SK-N-SH (cell line): ENCODE data around the gene NIPAL4. TPM values are rescaled to one million over a fixed set of nuclear protein-coding genes. Genes with fewer than 3 reads are reported as not detected.
A peak's percentile ranks its signal among the peaks of the same experiment; 100 is the strongest.

Experiments
- CTCF ChIA-PET: fragments of 300-600, 350-600 bp; formaldehyde crosslinking; extraction: SDS; loops from one replicate; lab custom pipeline; 2021; lab: Yijun Ruan, JAX
- POLR2A ChIA-PET: fragments of 350-600 bp; sonication (Branson Sonifier 250); formaldehyde crosslinking; extraction: SDS; loops from one replicate; lab custom pipeline; 2020; ENCODE audit warnings: antibody characterized with exemption, inconsistent platforms; lab: Yijun Ruan, JAX
- DNase-seq: peaks from one replicate; pipeline ENCODE4 v3.0.0; 2012
- H2AFZ ChIP-seq: fragments of 200-600 bp; sonication (generic); 2 replicates; pipeline ENCODE4 v1.8.1; 2016; ENCODE audit warnings: antibody characterized with exemption, mild to moderate bottlenecking, low read depth
- H3F3A ChIP-seq: fragments of 200-600 bp; sonication (generic); replicated peaks from 2 replicates; pipeline ENCODE3; 2016; ENCODE audit warnings: antibody characterized with exemption, mild to moderate bottlenecking; ENCODE audit not compliant: insufficient read depth
- H3K27ac ChIP-seq, 2 experiments: fragments of 200-500 bp in 1 of 2; fragments of 200-600 bp in 1 of 2; sonication (Bioruptor generic) in 1 of 2; sonication (generic), shearing (Covaris generic) in 1 of 2; 2 replicates each; pipeline versions ENCODE4 v1.5.1 to v1.6.1; 2014 to 2016; ENCODE audit warnings: low read depth in 2 of 2, inconsistent platforms in 1 of 2, low read length in 1 of 2, mild to moderate bottlenecking in 1 of 2, mixed read lengths in 1 of 2
- H3K27me3 ChIP-seq: fragments of 200-600 bp; sonication (generic), shearing (Covaris generic); 2 replicates; pipeline ENCODE4 v1.6.1; 2016; ENCODE audit warnings: mixed run types; ENCODE audit not compliant: insufficient read depth
- H3K36me3 ChIP-seq, 2 experiments: fragments of 200-500 bp in 1 of 2; fragments of 200-600 bp in 1 of 2; sonication (Bioruptor generic) in 1 of 2; sonication (generic) in 1 of 2; replicated peaks in 1 of 2; 2 replicates each; pipeline versions ENCODE3 to v1.5.1; 2014 to 2016; ENCODE audit warnings: low read length in 1 of 2, mild to moderate bottlenecking in 1 of 2; ENCODE audit not compliant: insufficient read depth in 2 of 2, control insufficient read depth in 1 of 2
- H3K4me1 ChIP-seq, 2 experiments: fragments of 200-500 bp in 1 of 2; fragments of 200-600 bp in 1 of 2; sonication (Bioruptor generic) in 1 of 2; sonication (generic), shearing (Covaris generic) in 1 of 2; 2 replicates each; pipeline versions ENCODE4 v1.5.1 to v1.6.1; 2014 to 2016; ENCODE audit warnings: low read depth in 1 of 2, low read length in 1 of 2, mixed run types in 1 of 2; ENCODE audit not compliant: insufficient read depth in 2 of 2, control insufficient read depth in 1 of 2
- H3K4me2 ChIP-seq: fragments of 200-600 bp; sonication (generic), shearing (Covaris generic); 2 replicates; pipeline ENCODE4 v1.6.1; 2017; ENCODE audit warnings: mixed run types
- H3K4me3 ChIP-seq, 2 experiments: fragments of 200-500 bp in 1 of 2; fragments of 200-600 bp in 1 of 2; sonication (Bioruptor generic) in 1 of 2; sonication (generic), shearing (Covaris generic) in 1 of 2; 2 replicates each; pipeline versions ENCODE4 v1.5.1 to v1.8.1; 2014 to 2016; ENCODE audit warnings: low read depth in 2 of 2, inconsistent platforms in 1 of 2, low read length in 1 of 2, mild to moderate bottlenecking in 1 of 2, mixed read lengths in 1 of 2, moderate library complexity in 1 of 2
- H3K79me2 ChIP-seq: fragments of 200-600 bp; sonication (generic); 2 replicates; pipeline ENCODE4 v1.8.1; 2017; ENCODE audit warnings: mild to moderate bottlenecking; ENCODE audit not compliant: insufficient read depth
- H3K9ac ChIP-seq: fragments of 200-600 bp; sonication (generic); 2 replicates; pipeline ENCODE4 v1.6.1; 2017; ENCODE audit warnings: mixed run types
- H3K9me2 ChIP-seq: fragments of 200-600 bp; sonication (generic); 2 replicates; pipeline ENCODE4 v1.6.1; 2017; ENCODE audit warnings: mixed run types
- H3K9me3 ChIP-seq: fragments of 200-600 bp; sonication (generic); 2 replicates; pipeline ENCODE4 v1.6.1; 2017; ENCODE audit warnings: mixed run types, mild to moderate bottlenecking, moderate library complexity
- H4K20me1 ChIP-seq: fragments of 200-600 bp; sonication (generic); 2 replicates; pipeline ENCODE4 v1.6.1; 2017; ENCODE audit warnings: mild to moderate bottlenecking, mixed run types; ENCODE audit not compliant: insufficient read depth
- CHD2 ChIP-seq: fragments of 150-350 bp; IDR thresholded peaks from 2 replicates; pipeline ENCODE4 v1.6.1; 2018; ENCODE audit warnings: low read length; ENCODE audit not compliant: partially characterized antibody
- ELF1 ChIP-seq: IDR thresholded peaks from 2 replicates; pipeline ENCODE4 v1.4.0; 2012
- EP300 ChIP-seq, 2 experiments: IDR thresholded peaks; 2 replicates each; pipeline versions ENCODE4 v1.4.0 to v1.6.1; 2012; ENCODE audit warnings: borderline replicate concordance in 1 of 2, low read depth in 1 of 2, low read length in 1 of 2
- EZH2phosphoT487 ChIP-seq: fragments of 200-600 bp; sonication (generic); IDR thresholded peaks from 2 replicates; pipeline ENCODE4 v1.6.1; 2017; ENCODE audit warnings: low read depth, mixed run types, mild to moderate bottlenecking, antibody characterized with exemption, moderate library complexity, borderline replicate concordance
- FOXM1 ChIP-seq: IDR thresholded peaks from 2 replicates; pipeline ENCODE4 v1.4.0; 2012; ENCODE audit warnings: low read depth, mild to moderate bottlenecking
- GABPA ChIP-seq: IDR thresholded peaks from 2 replicates; pipeline ENCODE4 v1.4.0; 2012; ENCODE audit warnings: low read depth, mild to moderate bottlenecking
- GATA2 ChIP-seq: sonication (generic); formaldehyde crosslinking; IDR thresholded peaks from 2 replicates; pipeline ENCODE4 v1.5.0; 2020; ENCODE audit warnings: mild to moderate bottlenecking, missing genetic modification reagents
- JUND ChIP-seq: IDR thresholded peaks from 2 replicates; pipeline ENCODE4 v1.4.0; 2012
- MEF2A ChIP-seq: IDR thresholded peaks from 2 replicates; pipeline ENCODE4 v1.4.0; 2012; ENCODE audit warnings: low read depth, borderline replicate concordance
- MXI1 ChIP-seq: IDR thresholded peaks from 2 replicates; pipeline ENCODE4 v1.6.1; 2012; ENCODE audit warnings: mild to moderate bottlenecking, low read depth, low read length, improper control_type of control experiment
- NFIC ChIP-seq: IDR thresholded peaks from 2 replicates; pipeline ENCODE4 v1.4.0; 2012; ENCODE audit warnings: borderline replicate concordance
- RAD21 ChIP-seq: IDR thresholded peaks from 2 replicates; pipeline ENCODE4 v1.6.1; 2012; ENCODE audit warnings: mild to moderate bottlenecking, low read length
- RCOR1 ChIP-seq: fragments of 150-350 bp; IDR thresholded peaks from 2 replicates; pipeline ENCODE4 v1.6.1; 2017; ENCODE audit warnings: antibody characterized with exemption, low read length
- SIN3A ChIP-seq: IDR thresholded peaks from 2 replicates; pipeline ENCODE4 v1.6.1; 2012; ENCODE audit warnings: low read depth, mild to moderate bottlenecking, low read length, moderate library complexity, borderline replicate concordance
- SMC3 ChIP-seq: IDR thresholded peaks from 2 replicates; pipeline ENCODE4 v1.6.1; 2012; ENCODE audit warnings: low read depth, low read length, improper control_type of control experiment
- TCF12 ChIP-seq: IDR thresholded peaks from 2 replicates; pipeline ENCODE4 v1.4.0; 2012
- WGBS: methylation state at CpG from one replicate; pipeline ENCODE4 v1.1.6; 2017; ENCODE audit warnings: low lambda C conversion rate; 5-methylcytosine and 5-hydroxymethylcytosine counted together
- polyA plus RNA-seq, 3 experiments: library from polyadenylated mRNA; depleted of rRNA; stranded (reverse); fragments of >200 nt; gene quantifications; 2 replicates each; pipeline ENCODE4 v1.2.3, GENCODE V29; 2012
- TF ChIP-seq, protein P1 (sequence below): fragments of 150-350 bp; IDR thresholded peaks from 2 replicates; pipeline ENCODE4 v1.6.1; 2017; ENCODE audit warnings: antibody characterized with exemption, low read length, low read depth, borderline replicate concordance
- TF ChIP-seq, protein P2 (sequence below): IDR thresholded peaks from 2 replicates; pipeline ENCODE4 v1.4.0; 2012; ENCODE audit warnings: low read depth, borderline replicate concordance
- TF ChIP-seq, protein P3 (sequence below): fragments of 200-600 bp; sonication (generic); IDR thresholded peaks from 2 replicates; pipeline ENCODE4 v1.6.1; 2017; ENCODE audit warnings: antibody characterized with exemption, mild to moderate bottlenecking, moderate library complexity
- TF ChIP-seq, protein P4 (sequence below): IDR thresholded peaks from 2 replicates; pipeline ENCODE4 v1.4.0; 2012; ENCODE audit warnings: low read depth, borderline replicate concordance
- TF ChIP-seq, protein P5 (sequence below): IDR thresholded peaks from 2 replicates; pipeline ENCODE4; 2012

Gene NIPAL4
- polyA plus RNA-seq, 1 of the 3 experiments (the other 2 are of a cell fraction), result 2.3 TPM

DNA sequence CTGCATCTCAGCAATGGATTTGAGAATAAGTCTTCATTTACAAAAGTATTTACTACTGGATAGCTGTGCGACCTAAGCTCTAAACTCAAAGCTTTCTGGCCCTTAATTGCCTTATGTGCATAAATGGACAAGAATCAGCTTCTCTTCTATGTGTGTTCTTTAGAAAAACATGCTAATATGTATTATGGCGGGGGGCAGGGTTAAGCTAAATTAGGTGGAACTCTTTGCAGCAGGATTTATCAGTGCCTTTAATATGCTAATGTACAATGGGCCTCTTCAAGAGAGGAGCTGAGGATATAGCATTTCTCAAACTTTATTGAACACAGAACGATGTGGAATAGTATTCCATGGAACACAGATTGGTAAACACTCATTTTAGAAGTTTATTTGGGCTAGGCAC, 10.0 kb upstream of the NIPAL4 start:
- Histone ChIP-seq H3K4me1 (peaks cover 0 to 9% of the 10 kb centered on the region in 2 experiments; a peak in 1 of 4 replicates), H3K27me3 (no peaks in the 10 kb centered on the region), H3K79me2 (no peaks in the 10 kb centered on the region), H3K9me2 (no peaks in the 10 kb centered on the region), H3K27ac (peak overlapping the region in 1 of 2 experiments; percentile 56; a peak in 1 of 4 replicates), H4K20me1 (no peaks in the 10 kb centered on the region), H3F3A (no peaks in the 10 kb centered on the region), H3K4me3 (no peak overlapping the region), H3K4me2 (no peak overlapping the region), H3K9ac (no peak overlapping the region), H3K9me3 (no peaks in the 10 kb centered on the region), H2AFZ (no peak overlapping the region), H3K36me3 (no peaks in the 10 kb centered on the region)
- 87% methylated on average over 3 of the region's 3 CpGs for WGBS
- ChIA-PET POLR2A (no interaction called here), CTCF (interaction anchor here (0.8 to 2.4 kb wide), 4 partner anchors 12 to 122 kb away, joined by 3 to 13 read pairs (median 4); no protein-coding TSS in a partner anchor)
- TF ChIP-seq SIN3A (no peak), EZH2phosphoT487 (no peak), RCOR1 (no peak), ELF1 (no peak)
- TF ChIP-seq, protein P1, sequence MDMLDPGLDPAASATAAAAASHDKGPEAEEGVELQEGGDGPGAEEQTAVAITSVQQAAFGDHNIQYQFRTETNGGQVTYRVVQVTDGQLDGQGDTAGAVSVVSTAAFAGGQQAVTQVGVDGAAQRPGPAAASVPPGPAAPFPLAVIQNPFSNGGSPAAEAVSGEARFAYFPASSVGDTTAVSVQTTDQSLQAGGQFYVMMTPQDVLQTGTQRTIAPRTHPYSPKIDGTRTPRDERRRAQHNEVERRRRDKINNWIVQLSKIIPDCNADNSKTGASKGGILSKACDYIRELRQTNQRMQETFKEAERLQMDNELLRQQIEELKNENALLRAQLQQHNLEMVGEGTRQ, result no peak
- DNase-seq, result no peak

DNA sequence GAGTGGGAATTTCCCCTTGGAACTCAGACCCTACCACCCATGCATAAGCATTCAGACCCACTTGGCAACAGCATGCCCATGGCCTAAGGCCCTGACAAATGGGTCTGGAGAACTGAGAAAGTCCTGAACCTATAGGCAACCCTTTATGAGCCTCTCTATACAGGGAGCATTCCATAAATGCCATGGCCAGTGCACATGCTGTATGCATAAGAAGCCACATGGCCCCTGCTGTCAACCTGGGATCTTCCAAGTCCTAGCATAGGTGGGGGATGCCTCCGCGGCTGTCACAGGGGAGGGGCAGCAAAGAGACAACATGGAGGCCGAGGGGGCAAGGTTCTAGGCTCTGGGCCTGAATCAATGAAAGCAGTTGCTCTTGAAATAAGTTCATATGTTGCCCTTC, 8.2 kb upstream of the NIPAL4 start:
- CTCF ChIA-PET, result interaction anchor here (1.2 kb wide), 1 partner anchor 18 kb away, joined by 3 read pairs; no protein-coding TSS in a partner anchor
- Histone ChIP-seq H3K4me2 (no peak overlapping the region), H3K9me3 (no peaks in the 10 kb centered on the region), H3K9ac (no peak overlapping the region), H4K20me1 (no peaks in the 10 kb centered on the region), H3K4me1 (peaks cover 0 to 9% of the 10 kb centered on the region in 2 experiments; a peak in 1 of 4 replicates), H3F3A (no peaks in the 10 kb centered on the region), H3K4me3 (no peak overlapping the region), H3K36me3 (no peaks in the 10 kb centered on the region), H2AFZ (no peak overlapping the region), H3K27me3 (no peaks in the 10 kb centered on the region), H3K27ac (no peak overlapping the region), H3K9me2 (no peaks in the 10 kb centered on the region), H3K79me2 (no peaks in the 10 kb centered on the region)
- POLR2A ChIA-PET, result no interaction called here
- TF ChIP-seq TCF12, result no peak
- no peak for TF ChIP-seq GATA2
- no peak for TF ChIP-seq CHD2
- no peak for TF ChIP-seq FOXM1
- no peak for TF ChIP-seq SIN3A
- TF ChIP-seq, protein P2, sequence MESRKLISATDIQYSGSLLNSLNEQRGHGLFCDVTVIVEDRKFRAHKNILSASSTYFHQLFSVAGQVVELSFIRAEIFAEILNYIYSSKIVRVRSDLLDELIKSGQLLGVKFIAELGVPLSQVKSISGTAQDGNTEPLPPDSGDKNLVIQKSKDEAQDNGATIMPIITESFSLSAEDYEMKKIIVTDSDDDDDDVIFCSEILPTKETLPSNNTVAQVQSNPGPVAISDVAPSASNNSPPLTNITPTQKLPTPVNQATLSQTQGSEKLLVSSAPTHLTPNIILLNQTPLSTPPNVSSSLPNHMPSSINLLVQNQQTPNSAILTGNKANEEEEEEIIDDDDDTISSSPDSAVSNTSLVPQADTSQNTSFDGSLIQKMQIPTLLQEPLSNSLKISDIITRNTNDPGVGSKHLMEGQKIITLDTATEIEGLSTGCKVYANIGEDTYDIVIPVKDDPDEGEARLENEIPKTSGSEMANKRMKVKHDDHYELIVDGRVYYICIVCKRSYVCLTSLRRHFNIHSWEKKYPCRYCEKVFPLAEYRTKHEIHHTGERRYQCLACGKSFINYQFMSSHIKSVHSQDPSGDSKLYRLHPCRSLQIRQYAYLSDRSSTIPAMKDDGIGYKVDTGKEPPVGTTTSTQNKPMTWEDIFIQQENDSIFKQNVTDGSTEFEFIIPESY, result no peak
- TF ChIP-seq, protein P3, sequence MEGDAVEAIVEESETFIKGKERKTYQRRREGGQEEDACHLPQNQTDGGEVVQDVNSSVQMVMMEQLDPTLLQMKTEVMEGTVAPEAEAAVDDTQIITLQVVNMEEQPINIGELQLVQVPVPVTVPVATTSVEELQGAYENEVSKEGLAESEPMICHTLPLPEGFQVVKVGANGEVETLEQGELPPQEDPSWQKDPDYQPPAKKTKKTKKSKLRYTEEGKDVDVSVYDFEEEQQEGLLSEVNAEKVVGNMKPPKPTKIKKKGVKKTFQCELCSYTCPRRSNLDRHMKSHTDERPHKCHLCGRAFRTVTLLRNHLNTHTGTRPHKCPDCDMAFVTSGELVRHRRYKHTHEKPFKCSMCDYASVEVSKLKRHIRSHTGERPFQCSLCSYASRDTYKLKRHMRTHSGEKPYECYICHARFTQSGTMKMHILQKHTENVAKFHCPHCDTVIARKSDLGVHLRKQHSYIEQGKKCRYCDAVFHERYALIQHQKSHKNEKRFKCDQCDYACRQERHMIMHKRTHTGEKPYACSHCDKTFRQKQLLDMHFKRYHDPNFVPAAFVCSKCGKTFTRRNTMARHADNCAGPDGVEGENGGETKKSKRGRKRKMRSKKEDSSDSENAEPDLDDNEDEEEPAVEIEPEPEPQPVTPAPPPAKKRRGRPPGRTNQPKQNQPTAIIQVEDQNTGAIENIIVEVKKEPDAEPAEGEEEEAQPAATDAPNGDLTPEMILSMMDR, result no peak
- no peak for TF ChIP-seq RCOR1
- TF ChIP-seq, protein P4, sequence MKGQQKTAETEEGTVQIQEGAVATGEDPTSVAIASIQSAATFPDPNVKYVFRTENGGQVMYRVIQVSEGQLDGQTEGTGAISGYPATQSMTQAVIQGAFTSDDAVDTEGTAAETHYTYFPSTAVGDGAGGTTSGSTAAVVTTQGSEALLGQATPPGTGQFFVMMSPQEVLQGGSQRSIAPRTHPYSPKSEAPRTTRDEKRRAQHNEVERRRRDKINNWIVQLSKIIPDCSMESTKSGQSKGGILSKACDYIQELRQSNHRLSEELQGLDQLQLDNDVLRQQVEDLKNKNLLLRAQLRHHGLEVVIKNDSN, result no peak
- TF ChIP-seq, protein P5, sequence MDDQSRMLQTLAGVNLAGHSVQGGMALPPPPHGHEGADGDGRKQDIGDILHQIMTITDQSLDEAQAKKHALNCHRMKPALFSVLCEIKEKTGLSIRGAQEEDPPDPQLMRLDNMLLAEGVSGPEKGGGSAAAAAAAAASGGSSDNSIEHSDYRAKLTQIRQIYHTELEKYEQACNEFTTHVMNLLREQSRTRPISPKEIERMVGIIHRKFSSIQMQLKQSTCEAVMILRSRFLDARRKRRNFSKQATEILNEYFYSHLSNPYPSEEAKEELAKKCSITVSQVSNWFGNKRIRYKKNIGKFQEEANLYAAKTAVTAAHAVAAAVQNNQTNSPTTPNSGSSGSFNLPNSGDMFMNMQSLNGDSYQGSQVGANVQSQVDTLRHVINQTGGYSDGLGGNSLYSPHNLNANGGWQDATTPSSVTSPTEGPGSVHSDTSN, result no peak
- no peak for TF ChIP-seq MEF2A
- TF ChIP-seq JUND, result no peak
- no peak for TF ChIP-seq GABPA
- TF ChIP-seq NFIC, result no peak
- TF ChIP-seq MXI1, result no peak
- TF ChIP-seq RAD21, result no peak
- TF ChIP-seq SMC3, result no peak
- TF ChIP-seq EP300 (IDR thresholded peaks at IDR 0.05; ENCODE audit: borderline replicate concordance in 1 of 2, low read depth in 1 of 2, low read length in 1 of 2), result no peak
- no peak for TF ChIP-seq EZH2phosphoT487
- DNase-seq, result no peak
- WGBS, result 87% methylated on average over 3 of the region's 3 CpGs
